Tibial nerve (tissue), 3 donors: Measurements from ENCODE around the gene ZNF341.

Experiments
- CTCF ChIP-seq, 5 experiments: fragments of 200-600 bp in 3 of 5; fragments of 450-650 bp in 2 of 5; sonication (generic) in 3 of 5; IDR thresholded peaks; one replicate each; pipeline ENCODE4 v1.5.1; 2016 to 2019; ENCODE audit warnings: antibody characterized with exemption in 5 of 5, mild to moderate bottlenecking in 3 of 5, moderate library complexity in 2 of 5
- POLR2A ChIP-seq, 2 donors: fragments of 450-650 bp; IDR thresholded peaks; one replicate each; pipeline ENCODE4 v1.6.1; 2017; ENCODE audit warnings: antibody characterized with exemption in 2 of 2, mild to moderate bottlenecking in 2 of 2, moderate library complexity in 2 of 2

GRCh38 chr20:33693741-33694638 lies 37.8 kb upstream of the ZNF341 start:
- TF ChIP-seq CTCF (IDR thresholded peaks at IDR 0.05) (no peak), POLR2A (IDR thresholded peaks at IDR 0.05) (no peak)
